ENCODE data around the gene RBM4. TPM values are rescaled to one million over a fixed set of nuclear protein-coding genes. Genes with fewer than 3 reads are reported as not detected.
A peak's percentile ranks its signal among the peaks of the same experiment; 100 is the strongest.

RBM4 gene
- total RNA-seq, 1 donor from 2014 or later = 107 TPM

GRCh38 chr11:66693356-66694055 is 55.0 kb downstream of the RBM4 start:
- Histone ChIP-seq H3K27me3 (ENCODE audit: low read depth) (no peaks in the 10 kb centered on the region), H3K9me3 (no peaks in the 10 kb centered on the region), H3K4me1 (no peaks in the 10 kb centered on the region), H3K27ac (no peak overlapping the region), H3K36me3 (no peaks in the 10 kb centered on the region), H3K4me3 (no peak overlapping the region)
- no peak for TF ChIP-seq CTCF (IDR thresholded peaks at IDR 0.05)
- intact Hi-C loops (cut with DNase I) = no loop called here
- DNase-seq = no peak
- ATAC-seq = no peak

GRCh38 chr11:66694056-66694410 is 55.5 kb downstream of the RBM4 start:
- H3K9me3 ChIP-seq = no peaks in the 10 kb centered on the region
- H3K4me3 ChIP-seq = no peak overlapping the region
- no peaks in the 10 kb centered on the region for H3K4me1 ChIP-seq
- no peak overlapping the region for H3K27ac ChIP-seq
- no peak for TF ChIP-seq CTCF (IDR thresholded peaks at IDR 0.05)
- H3K27me3 ChIP-seq (ENCODE audit: low read depth) = no peaks in the 10 kb centered on the region
- intact Hi-C loops (cut with DNase I) = no loop called here
- no peaks in the 10 kb centered on the region for H3K36me3 ChIP-seq
- no peak for ATAC-seq
- DNase-seq = no peak

- peak; percentile 88 for DNase-seq
- no peaks in the 10 kb centered on the region for H3K36me3 ChIP-seq
- intact Hi-C loops (cut with DNase I) = loop anchor here (5.0 kb wide), 1 partner anchor 138 kb away; no protein-coding TSS in a partner anchor
- H3K27me3 ChIP-seq (ENCODE audit: low read depth) = no peaks in the 10 kb centered on the region
- peak; percentile 90 for TF ChIP-seq CTCF (IDR thresholded peaks at IDR 0.05)
- no peak overlapping the region for H3K27ac ChIP-seq
- no peaks in the 10 kb centered on the region for H3K4me1 ChIP-seq
- no peak overlapping the region for H3K4me3 ChIP-seq
- peak; percentile 91 to 95 for ATAC-seq
- peaks cover 5% of the 10 kb centered on the region for H3K9me3 ChIP-seq
These were observed 56.3 kb downstream of the RBM4 start for GRCh38 chr11:66694732-66695207.

Other genes with a start within 250 kb of the RBM4 start
- gene NPAS4, start 217.7 kb upstream of the RBM4 start, total RNA-seq = not detected
- gene MRPL11, start 199.9 kb upstream of the RBM4 start, total RNA-seq = 32.7 TPM
- 21.4 TPM for gene PELI3, start 171.8 kb upstream of the RBM4 start, total RNA-seq
- gene DPP3, start 158.3 kb upstream of the RBM4 start, total RNA-seq = 32.7 TPM
- gene BBS1, start 128.1 kb upstream of the RBM4 start, total RNA-seq = 41.4 TPM
- gene ZDHHC24, start 92.7 kb upstream of the RBM4 start, total RNA-seq = 14.9 TPM
- 0.24 TPM for gene ACTN3, start 91.8 kb upstream of the RBM4 start, total RNA-seq
- gene CTSF, start 70.1 kb upstream of the RBM4 start, total RNA-seq = 31.2 TPM
- gene CCDC87, start 45.6 kb upstream of the RBM4 start, total RNA-seq = 0.50 TPM
- gene CCS, start 45.5 kb upstream of the RBM4 start, total RNA-seq = 40.5 TPM
- gene RBM14, start 22.1 kb upstream of the RBM4 start, total RNA-seq = 93.4 TPM
- gene RBM4B, start 39.2 kb downstream of the RBM4 start, total RNA-seq = 17.6 TPM
- gene SPTBN2, start 90.5 kb downstream of the RBM4 start, total RNA-seq = 6.4 TPM
- gene RCE1, start 204.7 kb downstream of the RBM4 start, total RNA-seq = 18.9 TPM
- gene LRFN4, start 218.4 kb downstream of the RBM4 start, total RNA-seq = 15.7 TPM

Data from lower lobe of right lung (tissue), 2 donors.